ENCODE data around the gene PFKFB1. TPM values are rescaled to one million over a fixed set of nuclear protein-coding genes. Genes with fewer than 3 reads are reported as not detected.

The PFKFB1 gene
- total RNA-seq (2014; rRNA removed; shearing (Covaris generic)): 0.07 and 0.14 TPM in 2 replicates

DNA sequence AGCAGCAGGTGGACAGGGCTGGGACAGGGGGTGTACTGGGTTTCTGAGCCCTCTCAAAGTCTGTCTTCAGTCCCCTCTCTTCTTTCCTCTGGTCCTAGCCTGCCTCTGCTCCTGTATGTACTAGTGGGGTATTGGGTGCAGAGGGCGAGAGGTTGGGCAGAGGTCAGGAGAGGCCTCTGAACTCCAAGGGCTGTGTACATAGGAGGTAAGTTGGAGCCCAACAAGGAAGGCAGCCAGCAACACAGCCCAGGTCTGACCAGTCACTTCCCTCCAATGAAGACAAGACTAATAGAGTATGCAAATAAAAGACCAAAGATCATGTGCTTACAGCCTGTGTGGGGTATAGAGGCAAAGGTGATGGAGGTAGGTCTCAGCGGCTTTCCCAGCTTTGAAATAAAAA, at the start of gene PFKFB1:
TSS of gene PFKFB1 (minus strand) at position 90 of the 400 bp plus-strand sequence. CDS start 181 bp downstream, outside the sequence.
- Histone ChIP-seq H3K4me3 (ENCODE audit: insufficient read depth, low read depth, low read length) (no peak within 1 kb of the TSS), H3K27me3 (ENCODE audit: control insufficient read depth, insufficient read depth, low read length) (no peaks in the 10 kb centered on the region), H3K36me3 (replicated peaks; ENCODE audit: control insufficient read depth, insufficient read depth, low read length) (no peaks in the 10 kb centered on the region)
- DNase-seq: no peak

DNA sequence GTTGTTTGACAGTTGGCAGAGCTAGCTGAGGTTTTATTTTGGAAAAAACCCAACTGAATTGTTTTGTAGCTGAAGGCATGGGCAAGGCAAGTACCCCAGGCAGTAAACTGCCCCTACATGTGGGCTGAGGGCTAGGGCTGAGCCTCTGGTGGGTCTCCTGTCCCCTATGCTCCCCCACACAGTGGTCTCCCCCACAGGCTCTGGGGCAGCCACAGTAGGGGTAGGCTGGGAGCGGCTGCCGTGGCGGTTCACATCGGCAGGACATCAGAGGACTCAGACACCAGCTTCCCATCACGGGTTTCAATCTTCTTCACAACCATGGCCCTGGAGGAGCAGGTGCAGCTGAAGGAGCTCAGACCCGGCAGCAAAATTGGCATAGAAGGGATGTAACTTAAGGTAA, 47.5 kb upstream of the PFKFB1 start:
- H3K36me3 ChIP-seq (replicated peaks; ENCODE audit: control insufficient read depth, insufficient read depth, low read length): no peaks in the 10 kb centered on the region
- no peak overlapping the region for H3K4me3 ChIP-seq (ENCODE audit: insufficient read depth, low read depth, low read length)
- no peaks in the 10 kb centered on the region for H3K27me3 ChIP-seq (ENCODE audit: control insufficient read depth, insufficient read depth, low read length)
- DNase-seq: no peak

DNA sequence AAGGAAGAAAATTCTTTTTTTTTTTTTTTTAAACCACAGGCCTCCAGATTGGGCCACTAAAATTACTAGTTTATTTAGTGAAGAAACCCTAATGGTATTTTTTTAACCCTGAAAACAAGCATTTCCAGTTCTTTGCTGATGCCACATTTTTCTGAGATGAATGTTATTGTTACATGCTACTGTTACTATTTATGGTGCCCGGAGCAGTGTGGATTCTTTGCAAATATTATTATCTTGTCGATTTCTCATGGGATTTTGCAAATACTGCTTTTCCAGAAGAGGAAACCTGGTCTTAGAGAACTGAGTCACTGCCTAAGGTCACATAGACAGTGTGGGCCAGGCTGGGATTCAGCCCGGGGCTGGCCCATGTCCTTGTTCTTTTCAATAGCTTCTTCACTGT, 45.5 kb upstream of the PFKFB1 start:
- DNase-seq: no peak
- no peaks in the 10 kb centered on the region for H3K27me3 ChIP-seq (ENCODE audit: control insufficient read depth, insufficient read depth, low read length)
- H3K36me3 ChIP-seq (replicated peaks; ENCODE audit: control insufficient read depth, insufficient read depth, low read length): no peaks in the 10 kb centered on the region
- H3K4me3 ChIP-seq (ENCODE audit: insufficient read depth, low read depth, low read length): no peak overlapping the region

DNA sequence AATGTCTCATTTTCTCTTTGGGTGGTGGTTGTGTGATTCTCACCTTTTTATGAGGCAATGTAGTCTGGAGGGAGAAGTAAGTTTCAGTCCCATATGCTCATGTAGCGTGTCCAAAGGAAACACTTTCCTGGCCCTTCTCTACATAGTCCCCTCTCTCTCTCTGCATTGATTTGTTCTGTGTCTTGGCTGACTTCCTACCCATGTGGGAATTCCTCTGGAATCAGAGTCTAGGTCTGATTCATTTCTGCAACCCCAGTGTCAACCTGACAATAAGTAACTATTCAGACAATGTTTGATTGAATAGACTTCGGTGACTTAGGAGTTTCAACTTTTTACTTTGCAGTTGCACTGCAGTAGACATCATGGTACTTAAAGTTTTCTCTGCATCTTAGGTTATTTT, 39.4 kb upstream of the PFKFB1 start:
- no peaks in the 10 kb centered on the region for H3K27me3 ChIP-seq (ENCODE audit: control insufficient read depth, insufficient read depth, low read length)
- H3K36me3 ChIP-seq (replicated peaks; ENCODE audit: control insufficient read depth, insufficient read depth, low read length): no peaks in the 10 kb centered on the region
- no peak for DNase-seq
- no peak overlapping the region for H3K4me3 ChIP-seq (ENCODE audit: insufficient read depth, low read depth, low read length)

DNA sequence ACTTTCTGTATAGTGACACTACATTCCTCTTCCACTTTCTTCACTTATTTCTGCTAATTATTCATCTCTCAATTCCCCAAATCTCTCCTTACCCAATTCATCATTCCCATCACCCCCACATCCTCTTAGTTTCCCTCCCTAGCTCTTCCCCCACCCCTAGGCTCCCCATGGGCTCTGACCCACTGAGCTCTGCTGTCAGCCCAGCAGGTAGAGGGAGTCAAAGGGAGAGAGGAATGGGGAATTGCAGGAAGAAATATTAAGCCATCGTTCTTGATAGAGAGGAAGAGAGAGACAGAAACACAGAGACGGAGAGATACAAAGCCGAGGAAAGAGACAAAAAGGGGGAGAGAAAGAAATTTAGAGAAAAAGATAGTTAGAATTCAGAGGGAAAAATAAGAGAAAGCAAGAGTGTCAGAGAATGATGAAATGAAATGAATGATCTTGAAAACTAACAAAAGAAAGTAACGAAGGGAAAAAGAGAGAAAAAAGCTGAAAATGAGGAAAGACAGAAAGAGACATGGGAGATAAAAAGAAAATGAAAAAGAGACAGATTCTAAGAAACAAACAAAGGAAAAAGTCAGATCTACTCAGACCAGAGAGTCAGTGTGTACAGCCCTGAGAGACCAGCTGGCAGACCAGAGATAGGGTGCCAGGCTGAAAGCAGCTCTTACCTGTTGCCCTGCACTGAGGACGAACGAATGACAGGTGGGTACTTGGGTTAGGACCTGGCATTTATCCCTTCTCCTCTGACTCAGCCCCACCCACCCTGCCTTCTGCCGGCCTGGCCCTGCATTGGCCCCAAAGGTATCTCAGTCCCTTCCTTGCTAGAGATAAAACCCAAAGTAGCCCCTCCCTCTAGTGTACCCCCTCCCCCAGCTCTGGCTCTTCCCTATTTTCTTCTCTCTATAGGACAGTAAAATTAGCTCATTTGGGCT, 36.5 kb upstream of the PFKFB1 start, which contains the start of gene ALAS2:
TSS of gene ALAS2 (minus strand) at position 707 of the 935 bp plus-strand sequence. CDS start 4,977 bp downstream, outside the sequence.
- no peak for DNase-seq
- Histone ChIP-seq H3K4me3 (ENCODE audit: insufficient read depth, low read depth, low read length) (no peak within 1 kb of the TSS), H3K36me3 (replicated peaks; ENCODE audit: control insufficient read depth, insufficient read depth, low read length) (no peaks in the 10 kb centered on the region), H3K27me3 (ENCODE audit: control insufficient read depth, insufficient read depth, low read length) (no peaks in the 10 kb centered on the region)

DNA sequence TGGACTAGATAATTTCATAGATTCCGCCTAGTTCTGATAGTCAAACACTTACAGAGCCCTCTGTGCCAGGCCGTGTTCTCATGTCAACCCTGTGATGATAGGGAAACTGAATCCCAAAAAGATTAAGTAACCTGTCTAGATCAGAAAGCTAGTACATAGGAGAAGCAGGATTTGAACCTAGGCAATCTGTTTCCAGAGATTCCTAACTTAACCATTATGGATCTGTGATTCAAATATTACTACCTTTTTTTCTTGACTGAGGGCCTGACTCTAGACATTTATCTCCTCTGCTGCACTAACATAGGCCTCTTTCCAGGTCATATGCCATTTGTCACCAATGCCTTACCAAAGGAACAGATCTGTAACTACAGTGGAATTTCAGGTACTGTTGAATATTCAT, 35.3 kb upstream of the PFKFB1 start:
- no peak overlapping the region for H3K4me3 ChIP-seq (ENCODE audit: insufficient read depth, low read depth, low read length)

DNA sequence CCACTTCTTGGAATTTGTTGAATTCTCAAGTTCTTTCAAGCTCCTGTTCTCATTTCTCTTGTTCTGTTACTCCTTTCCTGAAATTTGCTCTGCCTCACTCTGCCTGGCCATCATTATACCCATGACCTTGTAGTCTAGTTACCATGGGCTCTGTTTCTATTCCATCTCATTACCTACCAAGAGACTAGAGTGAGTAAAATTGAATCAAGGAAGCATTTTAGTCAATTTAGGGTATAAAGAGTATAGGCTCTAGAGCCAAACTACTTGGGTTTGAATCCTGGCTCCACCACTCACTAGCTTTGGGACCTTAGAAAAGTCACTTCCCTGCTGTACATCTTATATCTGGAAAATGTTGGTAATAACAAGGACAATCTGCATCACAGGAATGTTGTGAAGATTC, 34.6 kb upstream of the PFKFB1 start:
- DNase-seq: no peak
- Histone ChIP-seq H3K4me3 (ENCODE audit: insufficient read depth, low read depth, low read length) (no peak overlapping the region), H3K27me3 (ENCODE audit: control insufficient read depth, insufficient read depth, low read length) (no peaks in the 10 kb centered on the region), H3K36me3 (replicated peaks; ENCODE audit: control insufficient read depth, insufficient read depth, low read length) (no peaks in the 10 kb centered on the region)

More for the DNA sequence above, 35.3 kb upstream of the PFKFB1 start:
- H3K27me3 ChIP-seq (ENCODE audit: control insufficient read depth, insufficient read depth, low read length): no peaks in the 10 kb centered on the region
- no peak for DNase-seq
- H3K36me3 ChIP-seq (replicated peaks; ENCODE audit: control insufficient read depth, insufficient read depth, low read length): no peaks in the 10 kb centered on the region

DNA sequence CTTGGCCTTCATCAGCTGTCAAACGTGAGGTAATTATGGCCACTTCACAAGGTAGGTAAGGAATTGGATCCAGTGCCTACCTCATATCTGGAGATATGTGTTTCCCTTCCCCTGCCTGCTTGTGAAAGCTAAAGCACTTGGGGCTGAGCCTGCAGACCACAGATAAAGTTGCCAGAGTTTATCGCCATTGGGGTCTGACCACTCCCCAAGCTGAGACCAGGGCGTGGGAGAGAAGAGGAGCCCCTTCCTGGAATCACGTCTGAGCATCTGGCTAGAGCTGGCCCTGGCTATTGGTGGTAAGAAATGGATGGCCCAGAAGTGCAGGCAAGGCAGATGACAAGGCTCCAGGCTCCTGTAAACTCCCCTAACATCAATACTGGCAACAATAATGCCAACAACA, 34.1 kb upstream of the PFKFB1 start:
- no peak for DNase-seq
- Histone ChIP-seq H3K4me3 (ENCODE audit: insufficient read depth, low read depth, low read length) (no peak overlapping the region), H3K27me3 (ENCODE audit: control insufficient read depth, insufficient read depth, low read length) (no peaks in the 10 kb centered on the region), H3K36me3 (replicated peaks; ENCODE audit: control insufficient read depth, insufficient read depth, low read length) (no peaks in the 10 kb centered on the region)

DNA sequence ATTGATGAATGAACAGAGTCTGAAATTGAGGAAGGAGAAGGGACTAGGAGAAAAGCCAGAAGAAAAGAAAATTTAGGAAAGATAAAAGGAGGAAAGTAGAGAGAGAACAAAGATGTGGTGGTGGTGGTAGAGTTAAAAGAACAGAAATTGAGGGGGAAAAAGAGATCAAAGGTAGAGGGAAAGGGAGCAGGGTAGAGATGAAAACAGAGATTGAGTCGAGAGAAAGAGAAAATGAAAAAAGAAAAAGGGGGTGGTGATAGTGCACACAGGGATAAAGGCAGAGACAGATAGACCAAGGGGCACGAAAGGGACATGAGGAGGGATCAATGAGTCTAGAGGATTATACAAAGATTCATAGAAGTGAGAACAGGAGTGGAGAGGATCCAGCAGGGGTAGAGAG, 32.9 kb upstream of the PFKFB1 start:
- Histone ChIP-seq H3K4me3 (ENCODE audit: insufficient read depth, low read depth, low read length) (no peak overlapping the region), H3K27me3 (ENCODE audit: control insufficient read depth, insufficient read depth, low read length) (no peaks in the 10 kb centered on the region), H3K36me3 (replicated peaks; ENCODE audit: control insufficient read depth, insufficient read depth, low read length) (no peaks in the 10 kb centered on the region)
- no peak for DNase-seq

DNA sequence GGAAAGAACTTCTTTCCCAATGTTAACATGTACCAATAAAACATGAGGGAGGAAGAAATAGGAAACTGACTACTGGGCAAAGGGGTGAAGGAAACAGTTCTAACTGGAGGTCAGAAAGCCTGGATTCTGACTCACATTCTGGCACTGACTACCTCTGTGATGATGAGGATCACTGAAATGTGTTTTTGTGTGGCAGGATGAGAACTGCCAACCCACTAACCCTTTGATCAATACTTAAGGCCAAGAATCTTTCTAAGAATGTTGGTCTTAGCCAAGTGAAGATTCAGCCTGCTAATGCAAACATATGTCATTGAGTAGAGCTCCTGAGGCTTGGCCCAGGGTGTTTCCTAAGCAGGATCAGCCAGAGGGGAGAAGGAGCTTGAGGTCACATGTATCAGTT, 32.2 kb upstream of the PFKFB1 start:
- no peak overlapping the region for H3K4me3 ChIP-seq (ENCODE audit: insufficient read depth, low read depth, low read length)
- DNase-seq: no peak
- no peaks in the 10 kb centered on the region for H3K36me3 ChIP-seq (replicated peaks; ENCODE audit: control insufficient read depth, insufficient read depth, low read length)
- H3K27me3 ChIP-seq (ENCODE audit: control insufficient read depth, insufficient read depth, low read length): no peaks in the 10 kb centered on the region

DNA sequence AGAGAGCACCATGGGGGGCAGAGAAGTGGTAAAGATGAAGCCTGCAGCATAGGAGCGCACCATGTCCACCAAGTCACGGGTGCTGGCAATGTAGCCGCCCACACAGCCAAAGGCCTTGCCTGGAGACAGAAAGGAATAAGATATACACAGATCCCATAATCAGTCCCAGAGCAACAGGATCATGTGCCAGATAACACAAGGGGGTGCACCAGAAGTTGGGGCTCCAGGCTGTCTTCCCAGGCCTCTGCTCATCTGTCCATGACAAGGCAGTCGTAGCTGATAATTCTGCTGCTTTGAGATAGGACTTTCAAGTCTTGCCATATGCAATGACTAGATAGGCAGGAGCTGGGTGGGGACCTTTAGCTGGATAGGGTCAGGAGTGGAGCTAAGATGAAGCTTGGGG, 20.9 kb upstream of the PFKFB1 start:
- no peak overlapping the region for H3K4me3 ChIP-seq (ENCODE audit: insufficient read depth, low read depth, low read length)
- no peaks in the 10 kb centered on the region for H3K27me3 ChIP-seq (ENCODE audit: control insufficient read depth, insufficient read depth, low read length)
- no peaks in the 10 kb centered on the region for H3K36me3 ChIP-seq (replicated peaks; ENCODE audit: control insufficient read depth, insufficient read depth, low read length)
- no peak for DNase-seq

DNA sequence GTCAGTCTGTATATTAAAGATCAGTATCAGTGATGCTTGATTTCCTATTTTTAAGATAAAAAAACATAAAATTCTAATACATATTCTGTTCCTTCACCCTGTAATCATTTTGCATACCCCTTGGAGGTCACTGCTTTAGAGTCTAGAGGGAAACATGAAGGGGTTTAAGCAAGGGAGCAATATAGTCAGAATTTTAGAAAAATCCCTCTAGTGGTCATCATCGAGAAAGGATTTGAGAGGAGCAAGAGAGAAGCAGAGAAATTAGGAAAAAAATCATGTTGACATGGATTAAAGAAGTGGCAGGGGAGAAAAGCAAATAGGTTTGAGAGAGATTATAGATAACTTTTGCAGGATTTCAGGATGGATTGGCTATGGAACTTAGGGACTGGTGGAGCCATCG, 17.3 kb upstream of the PFKFB1 start:
- Histone ChIP-seq H3K36me3 (replicated peaks; ENCODE audit: control insufficient read depth, insufficient read depth, low read length) (no peaks in the 10 kb centered on the region), H3K27me3 (ENCODE audit: control insufficient read depth, insufficient read depth, low read length) (no peaks in the 10 kb centered on the region), H3K4me3 (ENCODE audit: insufficient read depth, low read depth, low read length) (no peak overlapping the region)
- DNase-seq: peak; percentile 30

DNA sequence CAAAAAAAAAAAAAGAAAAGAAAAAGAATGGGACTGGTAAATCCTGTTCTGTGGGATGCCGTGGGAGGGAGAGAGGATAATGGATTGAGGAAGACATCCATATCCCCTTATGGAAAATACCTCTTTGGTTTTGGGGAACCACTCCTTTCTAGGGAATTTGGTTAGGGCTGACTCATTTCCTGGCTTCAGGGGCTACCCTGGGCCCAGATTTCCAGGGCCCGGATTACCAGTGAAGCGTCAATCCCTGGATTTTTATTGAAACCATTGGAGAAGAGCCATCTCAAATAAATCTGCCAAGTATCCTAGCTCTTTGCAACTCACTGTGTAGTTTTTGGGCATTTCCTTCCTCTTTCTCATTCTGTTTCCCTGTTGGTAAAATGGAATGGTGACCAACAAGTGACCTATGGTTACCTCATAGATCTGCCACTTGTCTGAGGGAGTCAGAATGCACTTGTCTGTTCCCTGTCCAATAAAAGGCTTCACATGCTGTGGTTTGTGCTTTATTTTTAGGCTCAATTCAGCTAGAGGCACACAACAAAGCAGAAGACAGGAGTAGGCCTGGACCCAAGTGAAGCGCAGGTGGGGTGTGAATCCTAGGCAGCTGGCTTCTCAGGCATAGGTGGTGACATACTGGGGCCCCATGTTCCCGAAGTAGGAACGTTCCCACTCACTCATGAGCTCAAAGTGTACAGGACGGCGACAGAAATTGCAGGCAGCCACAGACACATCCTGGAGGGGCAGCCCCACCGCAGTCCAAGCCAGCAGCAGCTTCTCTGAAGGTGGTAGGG, 14.8 kb upstream of the PFKFB1 start:
- no peak for DNase-seq
- Histone ChIP-seq H3K4me3 (ENCODE audit: insufficient read depth, low read depth, low read length) (no peak overlapping the region), H3K36me3 (replicated peaks; ENCODE audit: control insufficient read depth, insufficient read depth, low read length) (peaks cover 4% of the 10 kb centered on the region), H3K27me3 (ENCODE audit: control insufficient read depth, insufficient read depth, low read length) (no peaks in the 10 kb centered on the region)

DNA sequence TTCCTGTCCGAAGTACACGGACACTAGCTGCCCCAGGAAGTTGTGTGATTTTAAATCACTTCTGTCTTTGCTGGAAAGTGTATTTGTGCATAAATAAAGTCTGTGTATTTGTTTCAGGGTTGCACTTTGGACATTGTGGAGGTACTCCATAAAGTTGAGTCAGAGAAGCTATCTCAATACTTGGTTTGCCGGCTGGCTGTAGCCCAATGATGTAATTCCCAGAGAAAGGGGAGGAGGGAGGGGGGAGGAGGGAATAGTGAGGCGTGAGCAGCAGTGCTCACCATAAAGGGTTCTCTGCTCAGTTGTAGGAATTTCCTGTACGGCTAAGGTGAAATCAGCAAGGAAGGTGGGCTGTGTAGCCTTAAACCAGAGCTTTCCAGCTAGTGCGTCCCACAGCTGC, 13.7 kb upstream of the PFKFB1 start:
- no peak overlapping the region for H3K4me3 ChIP-seq (ENCODE audit: insufficient read depth, low read depth, low read length)
- DNase-seq: no peak
- peaks cover 7% of the 10 kb centered on the region for H3K36me3 ChIP-seq (replicated peaks; ENCODE audit: control insufficient read depth, insufficient read depth, low read length)
- H3K27me3 ChIP-seq (ENCODE audit: control insufficient read depth, insufficient read depth, low read length): no peaks in the 10 kb centered on the region

All from H7 (cell line).